DMS53 treated with DMSO at 0.1 percent for 48 hours (cell line): ENCODE measurements around the gene MED27.
A peak's percentile ranks its signal among the peaks of the same experiment; 100 is the strongest.

Experiments
- DNase-seq: peaks from one replicate; lab custom pipeline; 2025; ENCODE audit not compliant: unreplicated experiment; lab: John Stamatoyannopoulos, UW

MED27 gene

GRCh38 chr9:131823701-131824146, 255.9 kb downstream of the MED27 start:
- DNase-seq: no peak

- no peak for DNase-seq
Measured at GRCh38 chr9:131818089-131818488, 261.6 kb downstream of the MED27 start.

- DNase-seq: peak; percentile 12
Measured at GRCh38 chr9:131817627-131818026, 262.0 kb downstream of the MED27 start.

GRCh38 chr9:131817073-131817472, 262.6 kb downstream of the MED27 start:
- no peak for DNase-seq

GRCh38 chr9:131815970-131816873, 263.4 kb downstream of the MED27 start:
- DNase-seq: no peak

GRCh38 chr9:131814707-131815106, 265.0 kb downstream of the MED27 start:
- no peak for DNase-seq

- no peak for DNase-seq
Measured at GRCh38 chr9:131813116-131813515, 266.6 kb downstream of the MED27 start.

GRCh38 chr9:131812116-131812790, 267.4 kb downstream of the MED27 start:
- DNase-seq: no peak

GRCh38 chr9:131811405-131811804, 268.3 kb downstream of the MED27 start:
- DNase-seq: no peak

- no peak for DNase-seq
Measured at GRCh38 chr9:131810351-131811170, 269.1 kb downstream of the MED27 start.
